GM19452 (cell line): ENCODE results near the gene DHCR24.

Experiments
- ATAC-seq: cut with Tn5 transposase; IDR thresholded peaks from one replicate; pipeline ENCODE4 v1.9.1; 2021; ENCODE audit not compliant: unreplicated experiment

The DHCR24 gene

DNA sequence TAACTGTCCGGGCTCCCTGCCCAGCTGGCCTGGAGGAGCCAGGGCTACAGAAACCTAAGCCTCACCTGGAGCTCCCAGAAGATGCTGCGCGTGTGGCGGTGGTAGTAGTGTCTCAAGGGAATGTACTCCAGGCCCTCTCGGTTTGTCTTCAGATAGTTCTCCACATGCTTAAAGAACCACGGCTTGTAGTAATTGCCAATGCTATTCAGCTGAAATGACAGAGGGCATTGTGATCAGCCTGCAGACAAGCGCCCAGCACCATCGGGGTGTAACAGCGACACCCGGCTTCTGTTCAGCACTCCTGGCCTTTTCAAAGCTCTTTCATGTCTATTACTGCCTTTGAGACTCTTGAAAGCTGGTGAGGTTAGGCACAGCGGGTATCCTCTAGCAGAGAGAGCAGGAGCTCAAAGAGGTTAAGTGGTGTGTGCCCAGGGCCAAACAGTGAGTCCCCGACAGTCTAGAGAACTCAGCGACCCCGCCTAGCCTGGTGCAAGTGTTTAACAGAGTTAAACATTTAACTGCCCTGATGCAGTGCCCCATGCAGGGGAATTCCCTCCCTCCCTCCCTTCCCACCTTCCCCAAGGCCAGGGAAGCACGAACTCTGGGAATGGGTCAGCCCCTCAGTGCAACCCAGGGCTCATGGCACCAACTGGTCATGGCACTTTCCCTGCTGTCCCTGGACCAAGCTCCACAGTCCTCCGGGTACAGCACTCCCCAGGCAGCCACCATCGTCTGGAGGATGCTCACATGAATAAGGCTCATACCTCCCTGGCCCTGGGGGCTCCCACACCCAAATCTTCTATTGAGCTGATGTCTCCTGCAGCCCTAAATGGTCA lies 21.5 kb downstream of the DHCR24 start:
- no peak for ATAC-seq

DNA sequence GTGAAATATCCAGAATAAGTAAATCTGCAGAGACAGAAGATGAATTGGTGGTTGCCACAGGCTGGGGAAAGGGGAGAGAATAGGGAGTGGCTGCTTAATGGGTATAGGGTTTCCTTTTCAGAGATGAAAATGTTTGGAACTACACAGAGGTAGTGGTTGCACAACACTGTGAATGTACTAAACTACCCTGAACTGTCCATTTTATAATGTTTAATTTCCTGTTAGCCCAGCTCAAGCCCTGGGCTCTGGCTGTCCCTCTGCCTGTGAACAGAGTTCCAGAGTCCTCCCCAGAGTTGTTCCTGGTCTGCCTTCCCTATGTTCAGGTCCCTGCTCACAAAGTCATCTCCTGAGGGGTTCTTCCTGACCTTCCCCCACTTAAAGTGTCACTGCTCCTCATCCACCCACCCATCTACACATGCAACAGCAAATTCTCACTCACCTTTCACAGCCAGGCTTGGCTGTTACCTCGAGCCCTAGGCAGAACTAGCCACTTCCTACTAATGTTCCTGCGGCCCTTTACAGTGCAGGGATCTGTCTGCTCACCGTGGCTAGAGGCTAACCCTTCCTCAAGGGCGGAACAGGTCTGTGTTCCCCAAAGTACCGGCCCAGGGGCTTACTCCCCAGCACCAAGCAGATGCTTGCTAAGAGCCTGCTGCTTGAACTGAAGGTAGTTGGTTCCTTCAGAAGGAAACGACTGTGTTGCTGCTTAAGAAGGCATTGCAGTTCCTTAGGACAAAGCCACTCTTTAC lies 22.4 kb downstream of the DHCR24 start:
- no peak for ATAC-seq

DNA sequence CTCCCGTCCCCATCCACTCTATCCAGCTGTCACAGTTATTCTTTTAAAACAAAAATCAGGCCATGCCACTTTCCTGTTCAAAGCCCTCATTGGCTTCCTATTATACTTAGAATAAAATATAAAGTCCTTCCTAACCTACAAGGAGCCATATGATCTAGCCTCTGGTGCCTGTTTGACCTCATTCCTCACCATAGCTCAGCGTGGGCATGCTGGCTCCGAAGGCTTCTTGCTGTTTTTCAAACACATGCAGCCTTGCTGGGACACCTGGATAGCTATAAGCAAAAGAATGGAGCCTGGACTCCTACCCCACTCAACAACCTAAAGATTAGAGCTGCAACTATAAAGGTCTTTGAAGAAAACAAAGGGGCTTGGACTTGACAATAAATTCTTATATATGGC lies 23.7 kb downstream of the DHCR24 start:
- no peak for ATAC-seq

DNA sequence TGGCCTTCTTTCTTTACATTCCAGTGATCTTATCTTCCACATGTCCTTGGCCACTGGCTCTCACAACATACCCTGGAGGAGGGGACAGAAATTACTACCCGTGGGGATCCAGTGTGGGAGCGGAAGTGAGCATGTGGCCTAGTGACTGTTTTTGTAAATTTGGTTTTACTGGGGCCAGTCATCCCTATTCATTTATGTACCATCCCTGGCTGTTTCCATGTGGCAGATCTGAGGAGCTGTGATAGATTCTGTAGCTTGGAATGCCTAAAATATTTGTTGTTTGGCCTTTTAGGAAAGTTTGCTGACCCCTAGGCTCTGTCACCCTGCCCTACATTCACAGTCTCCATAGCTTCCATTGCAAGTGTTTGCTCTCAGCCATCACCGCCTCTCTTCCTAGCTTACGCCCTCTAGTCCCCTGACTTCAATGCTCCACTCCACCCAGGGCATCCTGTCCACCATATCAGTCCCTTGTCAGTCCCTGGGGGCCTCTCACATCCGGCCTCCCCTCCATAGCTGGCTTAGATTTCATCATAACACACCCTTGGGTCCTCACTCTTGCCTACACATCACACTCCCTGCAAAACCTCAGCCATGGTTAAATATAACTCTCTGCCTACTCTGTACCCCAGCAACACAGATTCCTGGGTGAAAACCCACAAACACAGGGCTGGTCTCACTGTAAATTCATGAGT lies 25.8 kb downstream of the DHCR24 start:
- peak; percentile 73 for ATAC-seq

DNA sequence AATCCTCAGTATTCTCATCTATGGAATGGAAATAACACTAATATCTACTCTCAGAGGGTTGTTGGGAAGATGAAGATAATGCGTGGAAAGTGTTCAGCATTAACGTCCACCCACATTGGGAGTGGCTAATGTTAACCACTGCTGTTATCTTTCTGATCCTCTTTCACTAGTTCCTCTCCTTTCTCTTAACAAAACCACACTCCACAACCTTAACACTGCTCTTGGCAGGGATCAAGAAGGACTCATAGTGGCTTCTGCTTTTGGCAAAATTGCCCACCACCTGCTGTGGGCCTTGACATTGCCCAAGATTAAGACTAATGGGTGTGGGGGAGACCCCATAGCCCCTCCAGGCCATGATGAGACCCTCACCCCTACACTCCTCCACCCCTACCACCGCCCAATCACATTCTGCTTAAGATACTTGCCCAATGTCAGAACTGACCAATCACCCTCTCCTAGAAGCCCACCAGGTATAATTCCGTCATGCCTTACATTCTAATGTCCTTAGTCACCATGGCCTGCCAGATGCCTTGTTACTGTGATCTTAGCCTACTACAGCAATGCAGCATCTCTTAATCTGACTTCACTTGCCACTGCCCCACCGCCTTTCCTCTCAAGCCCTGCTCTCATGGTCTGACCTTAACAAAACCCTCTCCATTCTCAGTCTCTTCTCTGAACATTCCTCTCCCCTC lies 27.1 kb downstream of the DHCR24 start:
- no peak for ATAC-seq

DNA sequence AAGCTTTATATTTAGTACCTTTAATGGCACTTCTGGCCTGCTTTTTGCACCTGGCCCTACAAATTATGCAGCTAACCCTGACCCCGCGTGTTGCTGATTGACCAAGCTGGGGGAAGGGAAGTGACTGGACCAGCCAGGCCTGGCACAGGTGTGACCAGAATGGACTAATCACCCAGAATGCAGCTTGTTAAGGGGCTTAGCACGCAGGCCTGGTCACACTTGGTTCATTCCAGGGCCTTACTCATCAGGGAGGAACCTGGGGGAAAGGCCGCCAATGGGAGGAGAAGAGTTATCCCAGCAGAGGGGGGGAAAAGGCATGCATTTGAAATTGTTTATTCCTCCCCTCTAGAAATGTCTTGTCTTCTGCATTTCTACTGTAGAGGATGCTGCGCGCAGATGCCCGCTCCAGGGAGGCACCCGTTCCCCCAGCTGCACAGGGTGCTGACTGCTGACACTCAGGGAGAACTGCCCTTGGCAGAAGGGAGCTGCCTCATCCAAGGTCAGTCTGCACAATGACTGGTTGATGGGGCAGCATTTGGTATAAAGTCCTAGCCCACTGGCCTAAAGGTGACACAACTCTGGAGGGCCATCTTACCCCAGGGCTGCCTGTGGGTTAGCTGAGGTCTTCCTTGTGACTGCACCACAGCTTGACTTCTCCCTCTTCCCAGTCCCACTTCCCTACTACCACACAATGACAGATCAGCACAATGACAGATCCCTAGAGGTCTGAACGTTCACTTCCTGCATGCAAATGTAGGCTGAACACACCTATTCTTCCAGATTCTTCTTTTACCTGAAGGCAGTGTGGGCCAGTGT lies 29.0 kb downstream of the DHCR24 start:
- no peak for ATAC-seq

DNA sequence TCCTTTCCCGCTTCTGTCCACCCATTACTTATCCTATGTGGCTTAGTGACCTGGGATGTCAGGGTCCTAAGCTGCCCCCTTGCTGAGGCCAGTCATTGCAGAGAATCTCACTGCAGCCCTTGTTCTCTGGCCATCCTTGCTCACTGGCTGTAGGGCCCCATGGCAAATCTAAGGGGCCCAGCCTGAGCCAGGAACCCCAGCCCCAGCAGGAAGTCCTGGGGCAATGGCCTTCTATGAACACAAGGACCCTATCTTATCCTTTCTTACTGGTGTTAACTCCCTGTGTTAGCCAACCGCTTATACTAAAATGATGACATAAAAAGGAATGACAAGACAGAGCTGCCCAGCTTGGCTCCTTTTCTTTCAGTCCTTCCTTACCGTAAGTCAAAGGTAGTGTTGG lies 29.9 kb downstream of the DHCR24 start:
- no peak for ATAC-seq

DNA sequence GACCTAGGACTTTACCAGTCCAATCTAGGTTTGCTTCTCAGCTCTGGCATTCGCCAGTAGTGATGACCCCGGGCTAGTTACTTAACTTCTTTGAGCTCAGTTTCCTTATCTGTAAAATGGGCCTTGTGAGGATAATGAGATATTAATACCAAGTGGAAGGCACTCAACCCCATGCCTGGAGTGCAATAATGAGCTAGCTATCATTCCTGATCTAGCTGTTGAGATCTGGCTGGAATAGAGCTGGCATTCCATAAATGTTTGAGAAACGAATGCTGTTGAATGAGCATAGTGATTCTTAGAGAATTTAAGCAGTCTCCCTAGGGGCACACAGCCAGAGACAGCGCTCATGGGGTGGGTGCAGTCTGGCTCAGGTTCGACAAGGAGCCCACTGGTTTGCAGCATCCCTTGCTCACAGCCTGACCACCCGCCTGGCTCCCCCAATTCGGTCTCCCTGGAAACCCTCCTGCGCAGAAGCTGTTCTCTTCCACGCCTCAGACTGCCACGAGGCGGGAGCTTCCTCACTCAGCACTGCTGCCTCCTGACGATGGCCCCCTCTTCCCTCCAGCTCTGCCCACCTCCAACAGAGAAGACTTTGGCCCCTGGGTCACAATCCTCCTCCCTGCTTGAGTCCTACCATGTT lies 32.5 kb downstream of the DHCR24 start:
- ATAC-seq: no peak

DNA sequence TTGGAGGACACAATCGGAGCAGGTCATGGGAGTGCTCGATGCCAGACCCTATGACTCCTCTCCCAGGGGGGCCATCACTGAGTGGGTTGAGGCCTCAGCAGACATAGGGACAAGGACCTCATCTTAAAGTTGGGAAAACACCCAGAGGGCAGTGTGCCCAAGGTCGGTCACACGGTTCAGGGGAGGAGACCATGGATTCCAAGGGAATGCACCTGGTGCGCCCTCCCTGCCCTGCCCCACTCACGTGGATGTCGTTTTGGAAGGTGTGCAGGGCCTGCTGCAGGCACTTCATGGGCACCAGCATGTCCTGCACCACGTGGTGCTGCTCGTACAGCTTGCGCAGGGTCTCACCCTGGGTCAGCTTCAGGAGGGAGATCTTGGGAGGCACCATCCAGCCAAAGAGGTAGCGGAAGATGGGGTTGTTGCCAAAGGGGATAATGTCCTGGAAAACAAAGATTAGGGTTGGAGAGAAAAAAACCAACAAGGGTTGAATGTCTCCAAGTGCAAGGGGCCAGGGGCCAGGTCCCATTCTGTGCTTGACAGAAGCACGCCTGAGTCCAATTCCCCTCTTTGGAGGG lies 33.1 kb downstream of the DHCR24 start:
- no peak for ATAC-seq

DNA sequence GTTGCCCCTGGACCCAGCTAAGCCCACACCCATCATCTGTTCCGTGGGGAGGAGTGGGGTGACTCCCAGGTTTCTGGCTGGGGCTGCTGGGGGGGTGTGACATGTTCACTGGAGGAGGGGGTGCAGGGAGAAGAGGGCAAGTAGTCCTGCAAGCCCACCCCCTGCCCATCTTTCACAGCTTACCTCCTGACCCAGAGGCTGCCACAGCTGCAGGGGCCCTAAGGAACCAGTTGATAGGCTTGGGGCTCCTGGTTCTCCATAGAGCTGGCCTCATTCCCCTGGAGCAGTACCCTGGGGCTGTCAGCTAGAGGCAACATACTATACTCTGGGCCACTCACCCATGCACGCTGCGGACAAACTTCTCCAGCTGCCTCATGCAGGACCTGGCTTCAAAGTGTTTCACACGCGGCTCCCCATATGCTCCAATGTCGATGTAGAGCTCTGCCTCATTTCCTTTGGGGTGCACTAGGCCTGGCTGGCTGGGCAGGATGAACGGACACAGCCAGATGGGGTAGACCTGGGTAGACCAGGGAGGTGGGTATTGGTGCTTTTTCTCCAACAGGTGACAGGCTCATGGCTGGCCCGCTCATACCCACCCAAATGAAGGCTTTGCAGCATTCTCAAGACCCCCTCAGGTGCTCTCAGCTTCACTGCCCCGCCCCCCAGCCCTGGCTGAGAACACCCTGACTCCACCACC lies 33.8 kb downstream of the DHCR24 start:
- ATAC-seq: no peak

DNA sequence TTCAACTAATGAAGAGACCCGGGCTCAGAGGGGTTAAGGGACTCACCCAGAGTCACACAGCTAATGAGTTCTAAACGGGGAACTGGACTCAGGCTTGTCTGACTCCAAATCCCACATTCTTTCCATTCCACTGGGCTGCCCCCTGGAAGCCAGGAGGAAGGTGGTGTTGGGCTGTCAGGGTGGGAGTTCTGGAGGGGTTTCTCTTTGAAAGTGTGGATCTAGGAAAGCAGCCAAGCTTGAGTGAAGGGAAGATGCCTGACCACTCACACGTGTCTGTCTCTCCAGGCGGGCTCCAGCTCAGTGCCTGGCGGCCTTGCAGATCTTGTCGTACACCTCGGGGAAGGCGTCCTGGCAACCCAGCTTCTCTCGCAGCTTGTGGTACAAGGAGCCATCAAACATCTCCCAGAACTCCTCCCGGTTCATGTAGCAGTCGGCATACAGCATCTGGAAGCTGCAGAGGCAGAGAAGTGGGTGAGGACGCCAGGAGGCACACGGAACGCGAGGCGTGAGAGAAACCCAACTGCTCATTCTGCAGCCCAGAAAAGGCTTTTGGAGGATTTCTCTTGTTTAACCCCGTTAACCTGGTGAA lies 35.0 kb downstream of the DHCR24 start:
- ATAC-seq: no peak

DNA sequence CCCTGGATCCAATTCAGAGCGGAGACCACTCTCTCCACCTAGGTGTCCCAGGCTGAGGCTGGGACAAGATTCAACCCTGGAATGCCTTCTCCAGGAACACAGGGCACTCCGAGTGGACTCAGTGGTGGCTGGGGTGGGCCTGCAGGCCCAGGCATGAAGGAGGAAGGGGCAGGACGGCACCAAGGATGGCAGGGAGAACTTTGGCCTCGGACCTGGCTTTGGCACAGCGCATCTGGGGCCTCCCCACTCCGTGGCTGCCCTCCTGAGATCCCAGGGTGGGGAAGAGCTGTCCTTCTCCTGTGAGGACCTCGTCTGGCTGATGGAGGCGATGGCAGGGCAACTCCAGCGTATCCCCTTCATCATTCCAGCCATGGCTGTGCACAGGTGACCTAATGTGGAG lies 35.6 kb downstream of the DHCR24 start:
- no peak for ATAC-seq

DNA sequence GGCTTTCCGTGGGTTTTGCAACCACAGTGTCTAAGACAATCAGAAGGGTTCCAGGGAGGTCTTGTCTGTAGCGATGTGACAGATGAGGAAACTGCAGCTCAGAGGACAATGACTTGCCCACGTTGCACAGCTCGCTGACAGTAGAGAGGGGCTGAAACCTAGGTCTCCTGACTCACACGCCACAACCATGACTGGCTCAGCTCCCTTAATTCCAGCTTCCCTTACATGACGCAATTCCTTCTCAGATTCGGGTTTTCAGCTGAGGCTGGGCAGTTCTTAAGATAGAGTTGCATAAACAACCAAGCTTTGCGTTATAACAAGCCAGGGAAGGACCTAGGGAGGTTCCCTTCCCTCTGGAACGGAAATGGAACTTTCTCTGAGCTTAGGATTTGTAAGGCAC lies 36.3 kb downstream of the DHCR24 start:
- ATAC-seq: no peak

DNA sequence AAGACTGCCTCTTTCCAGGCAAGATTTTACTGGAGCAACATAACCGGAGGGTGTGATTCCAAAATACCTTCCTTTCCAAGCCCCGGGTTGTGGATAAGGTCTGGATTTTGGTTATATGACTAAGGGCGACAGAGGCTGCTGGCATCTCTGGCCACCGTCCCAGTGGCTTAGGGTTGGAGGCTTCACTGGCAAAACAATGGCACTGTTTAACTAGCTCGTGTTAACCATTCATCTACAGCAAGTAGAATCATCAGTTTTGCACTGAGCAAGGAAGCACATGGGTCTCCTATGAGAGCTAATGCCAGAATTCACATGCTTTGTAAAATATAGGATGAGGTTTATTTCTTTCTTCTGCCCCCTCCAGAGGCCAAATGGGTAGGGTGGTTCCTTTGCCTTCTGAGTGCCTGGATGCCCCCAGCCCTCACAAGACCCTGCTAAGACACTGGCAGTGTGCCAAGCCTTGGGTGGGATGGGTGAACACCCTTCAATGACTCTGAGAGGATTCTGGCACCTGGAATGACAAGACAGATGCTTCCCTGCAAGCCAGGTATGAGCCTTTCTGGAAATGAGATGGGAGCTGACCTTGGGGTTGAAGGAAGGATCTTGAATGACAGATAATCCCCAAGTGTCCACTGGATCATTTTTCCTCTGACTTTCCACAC lies 36.8 kb downstream of the DHCR24 start:
- no peak for ATAC-seq

DNA sequence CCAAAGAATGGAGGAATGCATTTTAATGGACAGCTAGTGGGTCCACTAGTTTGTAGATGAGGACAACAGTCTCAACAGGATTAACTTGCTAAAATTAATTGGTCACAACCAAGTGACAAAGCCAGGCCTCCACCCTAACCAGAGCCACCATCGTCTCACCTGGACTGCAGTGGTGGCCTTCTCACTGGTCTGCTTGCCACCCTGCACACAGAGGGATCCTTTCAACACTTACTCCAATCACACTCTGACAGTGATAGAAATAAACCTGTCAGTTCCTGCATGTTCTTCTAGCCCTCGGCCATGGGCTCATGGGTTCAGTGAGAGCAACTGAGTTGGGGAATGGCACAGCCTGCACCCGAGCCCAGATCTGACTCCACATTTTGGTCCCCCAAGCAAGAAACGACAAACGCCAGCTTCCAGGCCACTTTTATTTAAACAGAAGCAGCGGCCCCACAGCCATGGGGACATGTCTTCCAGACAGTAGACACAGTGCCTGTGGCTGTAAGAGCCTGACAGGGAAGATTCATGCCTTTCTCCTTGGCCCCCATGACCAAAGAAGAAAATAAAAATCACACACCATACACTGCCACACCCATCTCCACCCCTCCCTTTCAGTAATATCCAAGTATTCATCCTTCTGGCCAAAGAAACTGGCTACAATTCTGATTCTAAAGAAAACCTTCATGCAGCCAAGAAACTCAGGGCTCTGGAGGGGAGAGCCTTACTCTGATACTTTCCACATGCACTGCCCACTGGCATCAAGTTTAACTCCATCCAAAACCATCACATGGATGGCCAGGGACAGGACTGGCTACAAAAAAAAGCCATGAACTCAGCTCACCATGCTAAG lies 37.6 kb downstream of the DHCR24 start:
- ATAC-seq: no peak

DNA sequence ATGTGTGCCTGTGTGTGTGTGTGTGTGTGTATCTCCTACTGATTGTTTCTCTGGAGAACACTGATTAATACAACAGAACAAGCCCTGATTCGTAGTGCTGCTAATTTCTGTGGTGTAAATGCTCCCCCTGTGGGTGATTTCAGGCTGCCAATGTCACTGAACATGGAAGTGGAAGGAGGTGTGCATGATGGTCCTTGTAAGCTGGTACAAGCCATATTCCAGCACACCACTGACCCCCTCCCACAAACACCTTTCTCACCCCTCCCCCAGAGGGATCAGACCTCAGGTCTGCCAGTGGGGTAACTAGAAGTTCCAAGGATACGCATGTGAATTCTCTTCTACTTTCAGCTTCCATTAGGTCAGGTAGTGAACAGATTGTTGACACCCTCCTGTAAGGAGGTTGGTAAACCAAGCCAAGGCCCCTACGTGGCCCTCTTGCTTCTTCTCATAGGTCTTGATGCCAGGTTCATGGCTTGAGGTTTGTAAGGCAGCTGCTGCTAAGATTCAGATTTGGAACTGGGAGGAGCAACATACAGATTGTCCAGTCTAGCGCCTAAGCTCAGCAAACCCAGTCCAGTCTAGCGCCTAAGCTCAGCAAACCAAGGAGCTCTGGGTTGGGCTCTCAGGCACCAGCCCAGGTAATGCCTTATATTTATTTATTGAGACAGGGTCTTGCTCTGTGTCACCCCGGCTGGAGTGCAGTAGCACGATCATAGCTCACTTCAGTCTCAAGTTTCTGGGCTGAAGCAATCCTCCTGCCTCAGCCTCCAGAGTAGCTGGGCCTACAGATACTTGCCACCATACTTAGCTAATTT lies 38.7 kb downstream of the DHCR24 start:
- no peak for ATAC-seq
